Psoas muscle (tissue), 8 donors: ENCODE data around the gene JMJD1C. TPM values are rescaled to one million over a fixed set of nuclear protein-coding genes. Genes with fewer than 3 reads are reported as not detected.

Experiments
- ATAC-seq, 4 donors: fragments of 200-7000 bp; cut with Tn5 transposase; one replicate each; pipeline ENCODE4 v1.9.1; 2020; ENCODE audit warnings: moderate library complexity in 3 of 4, mild to moderate bottlenecking in 2 of 4
- DNase-seq, 2 donors: peaks; one replicate each; pipeline ENCODE4 v3.0.0-alpha.2; 2020
- H3K27ac ChIP-seq: fragments of 200-600 bp; one replicate; pipeline ENCODE4 v1.8.0; 2022
- H3K27me3 ChIP-seq, 3 donors: fragments of 200-600 bp in 1 of 3; one replicate each; pipeline versions ENCODE4 v1.6.1 to v1.8.0; 2013 to 2022; ENCODE audit warnings: low read length in 2 of 3, mild to moderate bottlenecking in 2 of 3, moderate library complexity in 1 of 3; ENCODE audit not compliant: insufficient read depth in 3 of 3
- H3K36me3 ChIP-seq, 2 donors: fragments of 200-600 bp in 1 of 2; one replicate each; pipeline versions ENCODE4 v1.6.1 to v1.8.0; 2013 to 2022; ENCODE audit warnings: low read depth in 1 of 2, mild to moderate bottlenecking in 1 of 2, moderate library complexity in 1 of 2; ENCODE audit not compliant: insufficient read depth in 1 of 2
- H3K4me1 ChIP-seq: fragments of 200-600 bp; one replicate; pipeline ENCODE4 v1.8.0; 2022
- H3K4me3 ChIP-seq: fragments of 200-600 bp; one replicate; pipeline ENCODE4 v1.8.0; 2022; ENCODE audit warnings: mild to moderate bottlenecking
- H3K9me3 ChIP-seq: fragments of 200-600 bp; one replicate; pipeline ENCODE4 v1.8.0; 2022
- CTCF ChIP-seq: fragments of 200-600 bp; IDR thresholded peaks from one replicate; pipeline ENCODE4 v1.8.0; 2022; ENCODE audit warnings: antibody characterized with exemption
- WGBS, 3 donors: extraction: QIAGEN DNeasy Blood & Tissue Kit; methylation state at CpG; one replicate each; pipeline versions ENCODE4 v1.1.6 to v1.1.7; 2013; 5-methylcytosine and 5-hydroxymethylcytosine counted together
- intact Hi-C, 2 donors: fragments of 100-400 bp; cut with DNase I; formaldehyde crosslinking; loops; one replicate each; pipeline versions ENCODE4 v1.11.0 to v1.14.2; 2022
- polyA plus RNA-seq, 3 donors: library from polyadenylated mRNA; stranded (reverse); fragments of 200-250 nt; gene quantifications; one replicate each; pipeline ENCODE4 v1.2.3, GENCODE V29; 2013
- total RNA-seq, 4 donors: library from RNA; stranded (reverse); fragmentation: NEBNext Ultra II Directional in 2 of 4; extraction: Animal tissue kit (Norgen Biotek cat#: 25700) in 2 of 4; gene quantifications; one replicate each; pipeline versions ENCODE4 v1.2.1 to v1.2.4, GENCODE V29; 2021 to 2023
- donor health status: healthy with polysubstance abuse.
- donor health status: DM: no; HTN: no; CAD: no; lungs with moderate emphysema.
- donor health status: Bipolar disorder and iron deficiency.
- donor health status: healthy.
- donor health status: DM: yes; HTN: yes; CAD: no.
- donor health status: DM: no; HTN: no; CAD: no.
- donor health status: DM: no; HTN: no; CAD: no.
- donor health status: DM: yes; HTN: yes; CAD: no.

The JMJD1C gene
- total and polyA plus RNA-seq, 7 donors, result 17.5 to 74.4 (median 28.8) TPM

GRCh38 chr10:63466144-63466935, 563 bp upstream of the JMJD1C start:
- WGBS, 3 donors, result 3 to 4% (median 4%) methylated on average over 27 of the region's 27 CpGs
- H3K27me3 ChIP-seq, result no peaks in the 10 kb centered on the region
- H3K4me3 ChIP-seq, result peak overlapping the region; percentile 81
- no peaks in the 10 kb centered on the region for H3K9me3 ChIP-seq
- H3K36me3 ChIP-seq, result no peaks in the 10 kb centered on the region
- peak; percentile 48 to 70 (median 59) for ATAC-seq
- peaks cover 35% of the 10 kb centered on the region for H3K4me1 ChIP-seq
- H3K27ac ChIP-seq, result peak overlapping the region; percentile 92
- intact Hi-C loops, result loop anchor here (5.0 to 10.0 kb wide), 6 partner anchors 56 to 254 kb away; partner anchors contain the start of gene REEP3 (in 1 of the 2)
- no peak for TF ChIP-seq CTCF
- no peak for DNase-seq

DNA sequence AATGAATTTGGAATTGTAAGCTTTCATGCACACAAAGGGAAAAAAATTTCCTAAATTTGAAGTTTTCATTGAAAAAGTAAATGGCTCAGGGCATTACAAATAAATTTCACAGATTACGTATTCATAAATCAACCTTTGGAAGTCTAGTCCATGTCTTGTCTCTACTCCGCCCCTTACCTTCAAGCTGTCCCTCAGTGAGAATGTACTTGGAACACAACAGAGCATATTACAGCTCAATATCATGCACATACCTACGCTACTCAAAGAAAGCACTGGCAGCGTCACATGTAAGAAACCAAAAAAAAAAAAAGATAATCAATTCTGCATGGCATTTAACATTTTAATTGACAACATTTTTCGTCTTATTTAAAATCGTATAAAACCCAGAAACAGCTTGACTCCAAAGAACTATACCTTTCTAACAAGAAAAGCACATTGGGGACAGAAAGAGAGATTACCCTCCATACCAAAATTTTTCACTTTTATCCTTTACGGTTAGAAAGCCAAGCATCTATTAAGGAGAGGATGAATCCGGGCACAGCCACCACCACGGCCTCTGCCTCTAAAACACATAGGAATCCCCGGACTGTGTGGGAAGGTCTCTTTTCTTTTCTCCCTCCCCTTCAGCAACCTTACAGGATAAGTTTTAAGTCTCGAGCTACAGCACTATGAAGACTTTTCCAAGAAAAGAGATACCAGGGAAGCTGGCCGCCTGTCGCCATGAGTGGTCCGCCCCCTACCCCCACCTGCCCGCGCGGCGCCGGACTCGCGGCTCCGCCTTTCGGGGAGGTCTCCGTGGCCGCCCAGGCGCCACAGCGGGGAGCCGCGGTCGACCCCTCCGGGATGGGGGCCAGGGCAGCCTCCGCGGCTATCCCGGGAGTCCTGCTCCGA, 1.1 kb downstream of the JMJD1C start:
- WGBS, 3 donors, result 7 to 11% (median 8%) methylated on average over 35 of the region's 35 CpGs
- H3K27ac ChIP-seq, result peak overlapping the region; percentile 92
- no peaks in the 10 kb centered on the region for H3K27me3 ChIP-seq
- no peaks in the 10 kb centered on the region for H3K9me3 ChIP-seq
- H3K4me1 ChIP-seq, result peaks cover 18% of the 10 kb centered on the region
- DNase-seq (no peak), ATAC-seq (peak; percentile 35 to 56 (median 46))
- H3K36me3 ChIP-seq, result no peaks in the 10 kb centered on the region
- peak overlapping the region; percentile 81 for H3K4me3 ChIP-seq
- intact Hi-C loops, result loop anchor here (1.0 to 10.0 kb wide), 7 partner anchors 58 to 252 kb away; partner anchors contain the start of gene REEP3 (in 1 of the 2)
- no peak for TF ChIP-seq CTCF

DNA sequence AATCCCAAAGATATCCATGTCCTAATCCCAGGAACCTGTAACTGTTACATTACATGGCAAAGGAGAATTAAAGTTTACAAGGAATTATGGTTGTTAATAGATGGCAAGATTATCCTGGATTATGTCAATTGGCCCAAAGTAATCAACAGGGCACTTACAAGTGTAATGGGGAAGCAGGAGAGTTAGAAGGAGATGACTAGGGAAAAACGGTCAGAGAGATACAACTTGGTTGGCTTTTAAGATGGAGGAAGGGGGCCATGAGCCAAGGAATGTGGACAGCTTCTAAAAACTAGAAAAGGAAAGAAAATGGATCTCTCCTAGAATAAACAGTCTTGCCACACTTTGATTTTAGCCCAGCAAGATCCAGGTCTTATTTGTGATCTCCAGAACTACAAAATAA, 3.3 kb downstream of the JMJD1C start:
- no peak for DNase-seq
- intact Hi-C loops, result loop anchor here (10.0 kb wide), 2 partner anchors 198 to 252 kb away; no protein-coding TSS in a partner anchor

DNA sequence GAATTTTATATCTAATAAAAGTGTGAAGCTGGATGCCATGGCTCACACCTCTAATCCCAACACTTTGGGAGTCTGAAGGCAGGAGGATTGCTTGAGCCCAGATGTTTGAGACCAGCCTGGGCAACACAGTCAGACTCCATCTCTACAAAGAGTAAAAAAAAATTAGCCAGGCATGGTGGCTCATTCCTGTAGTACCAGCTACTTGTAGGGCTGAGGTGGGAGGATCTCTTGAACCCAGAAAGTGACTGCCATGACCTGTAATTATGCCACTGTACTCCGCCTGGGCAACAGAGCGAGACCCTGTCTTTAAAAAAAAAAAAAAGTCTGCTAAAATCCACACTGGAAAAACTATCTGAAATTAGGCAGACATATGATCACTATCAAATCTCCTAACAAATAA, 7.6 kb downstream of the JMJD1C start:
- H3K27ac ChIP-seq, result no peak overlapping the region
- ATAC-seq (no peak), DNase-seq (no peak)
- H3K27me3 ChIP-seq, result no peaks in the 10 kb centered on the region
- WGBS, 3 donors, result 89 to 100% (median 98%) methylated on average over 2 of the region's 2 CpGs
- no peak overlapping the region for H3K4me3 ChIP-seq
- H3K36me3 ChIP-seq, result no peaks in the 10 kb centered on the region
- intact Hi-C loops, result no loop called here
- TF ChIP-seq CTCF, result no peak
- H3K9me3 ChIP-seq, result no peaks in the 10 kb centered on the region
- H3K4me1 ChIP-seq, result peaks cover 22% of the 10 kb centered on the region

More for the DNA sequence above, 3.3 kb downstream of the JMJD1C start:
- no peak for TF ChIP-seq CTCF
- H3K4me1 ChIP-seq, result peaks cover 12% of the 10 kb centered on the region
- no peaks in the 10 kb centered on the region for H3K27me3 ChIP-seq
- no peaks in the 10 kb centered on the region for H3K36me3 ChIP-seq
- ATAC-seq, result no peak
- no peaks in the 10 kb centered on the region for H3K9me3 ChIP-seq
- H3K4me3 ChIP-seq, result no peak overlapping the region
- 74 to 93% (median 80%) methylated on average over 1 of the region's 1 CpG for WGBS, 3 donors
- no peak overlapping the region for H3K27ac ChIP-seq
